ENCODE results near the gene CLP1.
"Not testable (repeated sequence)": the region's sequence is repeated elsewhere in the genome, so short reads cannot be mapped to it uniquely, and the experiment has no call there.

The CLP1 gene

DNA sequence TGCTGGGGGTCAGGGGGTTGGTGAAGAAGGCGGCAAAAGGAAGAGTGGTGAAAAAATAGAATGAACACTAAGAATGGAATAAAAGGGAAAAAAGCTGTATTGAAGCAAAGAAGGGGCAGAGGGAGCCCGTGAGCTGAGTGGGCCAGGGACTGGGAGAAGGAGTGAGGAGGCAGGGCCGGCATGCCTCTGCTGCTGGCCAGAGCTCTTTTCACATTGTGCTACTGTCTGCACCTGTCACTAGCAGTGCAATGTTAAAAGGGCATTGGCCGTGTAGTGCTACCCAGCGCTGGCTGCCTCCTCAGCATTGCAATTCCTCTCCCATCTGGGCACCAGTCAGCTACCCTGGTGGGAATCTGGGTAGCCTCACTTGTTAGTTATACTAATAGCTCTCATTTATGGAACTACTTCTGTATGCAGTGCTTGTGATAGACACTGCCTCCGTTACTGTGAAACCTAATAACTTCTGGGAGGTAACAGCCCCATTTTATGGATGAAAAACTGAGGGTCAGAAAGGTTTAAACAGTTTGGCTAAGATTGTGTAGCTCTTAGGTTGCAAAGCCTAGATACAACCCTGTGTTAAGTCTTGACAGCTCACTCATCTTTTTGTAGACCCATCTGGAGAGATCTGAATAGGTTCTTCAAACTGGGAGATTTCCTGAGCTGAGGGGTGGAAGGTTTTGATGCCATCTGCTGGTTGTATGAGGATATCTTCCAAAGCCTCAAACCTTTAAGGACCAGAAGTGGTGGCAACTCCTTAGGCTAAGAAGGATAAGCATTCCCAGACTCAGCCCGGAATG, 16.4 kb upstream of the CLP1 start:
- no peak for DNase-seq (ENCODE audit: low read depth in 2 of 2)

DNA sequence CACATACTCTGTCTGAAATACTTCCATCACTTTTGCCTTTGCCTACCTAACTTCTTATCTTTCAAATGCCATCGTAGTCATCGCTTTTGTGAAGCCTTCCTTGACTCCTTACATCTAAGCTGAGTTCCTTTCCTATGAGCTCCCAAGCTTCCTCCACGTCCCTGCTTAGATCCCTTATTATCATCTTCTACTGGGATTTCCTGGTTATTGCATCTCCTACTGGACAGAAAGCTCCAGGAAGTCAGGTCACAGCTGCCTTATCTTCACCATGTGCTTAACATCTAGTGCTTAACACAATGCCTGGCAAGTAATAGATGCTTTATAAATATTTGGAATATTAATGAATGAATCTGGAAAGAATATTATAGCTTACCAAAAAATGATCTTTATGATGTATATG, 13.8 kb upstream of the CLP1 start:
- no peak for DNase-seq (ENCODE audit: low read depth in 2 of 2)

DNA sequence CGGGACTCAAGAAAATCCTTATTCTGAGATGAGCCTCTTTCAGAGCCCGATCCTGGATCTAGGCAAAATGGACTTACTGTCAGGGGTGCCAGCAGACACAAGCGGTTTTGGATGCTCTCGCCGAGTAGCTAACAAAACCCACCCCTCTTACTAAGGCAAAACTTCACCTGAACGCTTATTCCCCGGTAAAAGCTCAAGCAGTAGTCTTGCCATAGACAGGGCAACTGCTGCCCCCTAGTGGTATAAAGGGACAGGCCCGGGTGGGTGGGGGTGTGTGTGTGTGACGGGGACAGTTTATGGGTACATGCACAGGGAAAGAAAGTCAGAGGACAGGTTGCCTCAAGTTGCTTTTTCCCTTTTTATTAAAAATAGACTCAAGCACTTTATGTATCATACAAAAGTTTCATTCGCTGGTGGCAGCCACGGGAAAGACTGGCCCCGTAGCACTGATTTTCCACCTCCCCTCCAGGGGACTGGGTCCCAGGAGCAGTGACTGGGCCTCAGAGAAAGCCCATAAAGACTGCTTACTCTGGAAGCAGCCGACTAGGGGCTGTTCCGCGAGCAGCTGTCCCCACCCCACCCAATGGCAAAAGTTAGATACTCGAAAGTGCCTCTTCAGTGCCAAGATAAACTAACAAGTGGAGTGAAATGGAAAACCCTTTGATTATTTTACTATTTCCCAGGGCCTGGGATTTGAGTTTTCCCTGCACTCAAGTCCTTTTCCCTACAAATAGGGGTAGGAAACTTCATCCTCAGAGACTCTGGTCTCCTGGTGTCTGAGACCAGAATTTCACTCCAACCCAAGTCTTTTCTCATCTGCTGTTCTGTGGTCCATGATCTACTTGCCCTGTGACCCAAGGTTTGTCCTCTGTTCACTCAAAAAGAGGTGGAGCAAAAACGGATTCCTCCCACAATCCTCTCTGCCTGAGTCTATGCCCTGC, 12.5 kb upstream of the CLP1 start:
- DNase-seq (ENCODE audit: low read depth in 2 of 2), result peak; percentile 79 to 88

DNA sequence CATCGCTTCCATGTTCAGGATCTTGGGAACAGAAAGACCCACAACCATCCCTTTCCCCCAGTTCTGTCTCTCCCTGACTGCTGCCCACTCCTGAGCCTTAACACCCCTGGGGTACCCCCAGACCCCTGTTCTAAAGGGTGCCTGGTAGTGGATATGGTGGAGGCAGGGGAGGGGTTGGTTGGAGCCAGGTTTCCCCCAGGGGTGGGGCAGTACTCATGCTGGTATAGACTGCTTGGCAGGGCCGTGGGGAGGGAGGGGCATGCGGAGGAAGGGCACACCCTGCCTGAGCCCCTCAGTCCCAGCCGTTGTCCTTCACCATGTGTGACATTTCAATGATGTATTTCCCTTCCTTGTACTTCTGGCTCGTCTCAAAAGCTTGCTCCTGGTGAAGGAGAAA, 11.9 kb upstream of the CLP1 start:
- no peak for DNase-seq (ENCODE audit: low read depth in 2 of 2)

DNA sequence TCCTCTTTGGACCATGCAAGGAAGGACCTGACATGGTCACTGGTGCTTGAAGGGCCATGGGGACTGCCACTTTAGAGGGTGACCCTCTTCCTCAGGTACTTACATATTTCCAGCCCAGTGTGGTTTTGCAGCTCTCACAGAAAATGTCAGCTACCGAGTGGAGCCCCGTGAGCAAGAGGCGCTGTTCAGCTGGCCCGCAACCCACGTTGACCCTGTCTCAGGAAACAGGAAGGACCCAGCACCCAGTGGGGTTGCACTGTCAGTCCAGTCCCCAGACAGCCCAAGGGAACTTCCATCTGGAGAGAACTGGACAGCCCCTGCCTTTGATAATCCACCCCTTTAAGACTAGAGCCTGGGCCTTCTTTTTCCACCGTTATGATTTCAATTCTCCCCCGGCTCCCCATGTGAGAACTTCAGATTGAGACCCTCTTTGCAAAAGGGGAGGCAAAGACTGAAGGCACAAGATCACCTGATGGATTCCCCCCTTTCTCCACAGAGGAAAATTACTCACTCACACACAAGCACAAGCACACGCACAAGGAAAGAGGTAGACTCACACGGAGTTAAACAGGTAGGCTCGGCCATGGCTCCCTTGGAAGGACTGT, 11.3 kb upstream of the CLP1 start:
- no peak for DNase-seq (ENCODE audit: low read depth in 2 of 2)

GRCh38 chr11:57646799-57647303, 10.7 kb upstream of the CLP1 start:
- DNase-seq (ENCODE audit: low read depth in 2 of 2), result no peak

- no peak for DNase-seq (ENCODE audit: low read depth in 2 of 2)
Observed at GRCh38 chr11:57647372-57647771, 10.2 kb upstream of the CLP1 start.

- no peak for DNase-seq (ENCODE audit: low read depth in 2 of 2)
Observed at GRCh38 chr11:57647960-57648800, 9.4 kb upstream of the CLP1 start.

DNA sequence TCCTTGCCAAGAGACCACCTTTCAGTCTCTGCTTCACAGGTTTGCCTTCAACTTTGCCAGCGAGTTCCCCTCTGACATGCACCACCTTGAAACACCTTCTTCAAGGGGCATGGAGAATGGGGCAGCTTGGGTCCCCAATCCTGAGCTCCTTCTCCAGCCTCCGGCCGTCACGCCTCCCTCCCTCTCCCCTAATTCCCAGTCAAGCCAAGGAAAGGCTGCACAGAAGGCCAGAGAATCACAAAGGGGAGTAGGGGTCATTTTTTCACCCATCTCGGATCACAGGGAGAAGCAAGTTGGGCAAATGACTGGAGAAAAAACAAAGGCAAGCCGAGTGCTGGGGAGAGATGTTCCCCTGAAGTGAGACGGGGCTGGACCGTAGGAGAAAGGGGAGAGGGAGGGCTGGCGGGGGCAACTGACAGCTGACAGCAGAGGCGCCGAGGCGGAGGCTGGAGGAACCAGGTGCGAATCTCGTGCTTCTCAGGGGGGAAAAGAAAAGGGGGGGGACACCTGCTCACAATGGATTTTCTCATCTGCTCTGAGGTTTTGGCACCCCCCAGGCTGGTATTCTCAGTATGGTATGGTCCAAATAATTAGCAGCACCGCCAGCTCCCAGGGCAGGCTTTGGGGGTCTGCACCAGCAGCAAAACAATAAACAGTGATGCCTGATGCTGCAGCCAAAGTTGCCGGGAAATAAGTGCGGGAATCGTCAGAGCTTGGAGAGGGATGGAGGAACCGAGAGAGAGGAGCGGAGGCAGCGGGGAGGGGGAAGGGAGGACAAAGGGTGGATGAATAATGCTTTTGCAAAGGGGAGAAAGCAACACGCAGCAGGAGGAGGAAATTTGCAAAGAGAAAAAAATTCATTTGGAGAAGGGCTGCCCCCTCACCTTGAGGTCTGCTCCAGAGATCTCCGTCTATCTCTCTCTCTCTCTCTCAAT, 8.5 kb upstream of the CLP1 start:
- no peak for DNase-seq (ENCODE audit: low read depth in 2 of 2)

GRCh38 chr11:57649826-57650738, 7.5 kb upstream of the CLP1 start, which contains the start of gene YPEL4:
TSS of gene YPEL4 (minus strand) at chr11:57649912. CDS start at chr11:57647107, 2,805 bp downstream.
- peak in 1 of 2 donors; percentile 29 for DNase-seq (ENCODE audit: low read depth in 2 of 2)

DNA sequence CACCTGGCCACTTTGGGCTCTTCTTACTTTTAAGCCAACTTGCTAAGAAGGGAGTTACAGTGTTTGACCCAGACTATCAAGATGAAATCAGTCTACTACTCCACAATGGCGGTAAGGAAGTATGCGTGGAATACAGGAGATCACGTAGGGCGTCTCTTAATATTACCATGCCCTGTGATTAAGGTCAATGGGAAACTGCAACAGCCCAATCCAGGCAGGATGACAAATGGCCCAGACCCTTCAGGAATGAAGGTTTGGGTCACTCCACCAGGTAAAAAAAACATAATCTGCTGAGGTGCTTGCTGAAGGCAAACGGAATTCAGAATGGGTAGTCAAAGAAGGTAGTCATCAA, 6.8 kb upstream of the CLP1 start:
- no peak for DNase-seq (ENCODE audit: low read depth in 2 of 2)

DNA sequence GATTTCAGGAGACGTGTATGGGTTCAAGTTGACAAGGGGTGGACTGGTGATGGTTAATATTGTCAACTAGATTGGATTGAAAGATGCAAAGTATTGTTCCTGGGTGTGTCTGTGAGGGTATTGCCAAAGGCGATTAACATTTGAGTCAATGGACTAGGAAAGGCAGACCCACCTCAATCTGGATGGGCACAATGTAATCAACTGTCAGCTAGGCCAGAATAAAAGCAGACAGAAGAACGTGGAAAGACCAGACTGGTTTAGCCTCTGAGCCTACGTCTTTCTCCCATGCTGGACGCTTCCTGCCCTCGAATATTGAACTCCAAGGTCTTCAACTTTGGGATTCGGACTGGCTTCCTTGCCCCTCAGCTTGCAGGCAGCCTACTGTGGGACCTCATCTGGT, 6.2 kb upstream of the CLP1 start:
- DNase-seq (ENCODE audit: low read depth in 2 of 2), result no peak

- not testable (repeated sequence) for DNase-seq (ENCODE audit: low read depth in 2 of 2)
Observed at GRCh38 chr11:57652230-57652629, 5.3 kb upstream of the CLP1 start.

- DNase-seq (ENCODE audit: low read depth in 2 of 2), result no peak
Observed at GRCh38 chr11:57652662-57653061, 4.9 kb upstream of the CLP1 start.

GRCh38 chr11:57653163-57653562, 4.4 kb upstream of the CLP1 start:
- no peak for DNase-seq (ENCODE audit: low read depth in 2 of 2)

DNA sequence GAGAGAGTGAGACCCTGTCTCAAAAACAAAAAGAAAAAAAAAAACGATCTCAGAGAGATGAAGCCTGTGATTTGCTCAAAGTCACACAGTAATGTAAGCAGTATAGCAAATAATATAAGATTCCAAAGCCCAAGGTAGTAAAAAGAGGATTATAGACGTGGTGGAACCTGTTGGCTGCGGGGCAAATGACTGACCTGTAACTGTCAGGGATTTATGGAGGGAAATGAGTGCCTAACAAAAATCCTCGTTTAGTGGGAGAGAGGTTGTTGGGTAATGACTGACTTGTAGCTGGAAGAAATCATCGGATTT, 723 bp upstream of the CLP1 start:
- DNase-seq (ENCODE audit: low read depth in 2 of 2), result no peak

DNA sequence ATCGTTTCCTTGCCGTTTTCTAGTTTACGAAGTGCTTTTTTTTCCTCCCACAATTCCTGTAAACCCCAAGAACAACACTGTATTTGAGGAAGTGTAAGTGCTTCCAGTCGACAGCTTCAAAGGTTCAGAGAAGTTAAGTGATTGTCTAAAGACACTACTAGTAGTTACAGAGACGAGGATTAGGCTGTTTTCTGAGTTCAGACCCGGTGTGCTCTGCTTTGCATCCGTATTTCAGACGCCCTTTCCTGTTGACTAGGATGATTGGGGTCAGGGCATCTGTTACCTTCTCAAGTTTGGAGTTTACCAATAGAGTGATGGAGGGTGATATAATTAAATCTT, 430 bp downstream of the CLP1 start:
- DNase-seq (ENCODE audit: low read depth in 2 of 2), result no peak

GRCh38 chr11:57659669-57660068, 2.1 kb downstream of the CLP1 start:
- no peak for DNase-seq (ENCODE audit: low read depth in 2 of 2)

DNA sequence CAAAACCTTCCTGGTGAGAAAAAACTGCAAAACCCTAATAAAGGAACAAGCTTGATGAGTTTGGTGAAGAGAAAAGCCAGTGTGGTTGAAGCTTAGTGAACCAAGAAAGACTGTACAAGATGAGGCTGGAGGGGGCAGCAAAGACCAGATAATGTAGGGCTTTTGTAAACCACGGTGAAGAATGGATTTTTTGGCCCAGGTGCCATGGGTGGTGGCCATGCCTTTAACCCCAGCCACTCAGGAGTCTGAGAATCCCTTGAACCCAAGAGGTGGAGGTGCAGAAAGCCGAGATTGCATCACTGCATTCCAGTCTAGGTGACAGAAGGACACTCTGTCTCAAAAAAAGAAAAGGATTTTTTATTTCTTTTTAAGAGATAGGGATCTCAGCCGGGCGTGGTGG, 5.3 kb downstream of the CLP1 start:
- DNase-seq (ENCODE audit: low read depth in 2 of 2), result no peak

All from stimulated activated CD4-positive, alpha-beta T cell treated with anti-CD3 and anti-CD28 coated beads, Interleukin-4, amount 100 ng/mL, for 48 hours (primary cell).